Activated CD8-positive, alpha-beta memory T cell treated with anti-CD3 and anti-CD28 coated beads for 4 hours (primary cell): ENCODE measurements around the gene ADAM12.

Experiments
- DNase-seq, 2 donors: peaks; one replicate each; pipeline ENCODE4 v3.0.0-alpha.2; 2020; ENCODE audit warnings: low read depth in 2 of 2

ADAM12 gene

GRCh38 chr10:126210051-126210651 is 178.1 kb downstream of the ADAM12 start:
- no peak for DNase-seq

- no peak for DNase-seq
Measured at GRCh38 chr10:126209451-126209850, 178.8 kb downstream of the ADAM12 start.

- DNase-seq = no peak
Measured at GRCh38 chr10:126208726-126209302, 179.5 kb downstream of the ADAM12 start.

- no peak for DNase-seq
Measured at GRCh38 chr10:126207851-126208250, 180.4 kb downstream of the ADAM12 start.

- DNase-seq = no peak
Measured at GRCh38 chr10:126207313-126207771, 180.9 kb downstream of the ADAM12 start.

DNA sequence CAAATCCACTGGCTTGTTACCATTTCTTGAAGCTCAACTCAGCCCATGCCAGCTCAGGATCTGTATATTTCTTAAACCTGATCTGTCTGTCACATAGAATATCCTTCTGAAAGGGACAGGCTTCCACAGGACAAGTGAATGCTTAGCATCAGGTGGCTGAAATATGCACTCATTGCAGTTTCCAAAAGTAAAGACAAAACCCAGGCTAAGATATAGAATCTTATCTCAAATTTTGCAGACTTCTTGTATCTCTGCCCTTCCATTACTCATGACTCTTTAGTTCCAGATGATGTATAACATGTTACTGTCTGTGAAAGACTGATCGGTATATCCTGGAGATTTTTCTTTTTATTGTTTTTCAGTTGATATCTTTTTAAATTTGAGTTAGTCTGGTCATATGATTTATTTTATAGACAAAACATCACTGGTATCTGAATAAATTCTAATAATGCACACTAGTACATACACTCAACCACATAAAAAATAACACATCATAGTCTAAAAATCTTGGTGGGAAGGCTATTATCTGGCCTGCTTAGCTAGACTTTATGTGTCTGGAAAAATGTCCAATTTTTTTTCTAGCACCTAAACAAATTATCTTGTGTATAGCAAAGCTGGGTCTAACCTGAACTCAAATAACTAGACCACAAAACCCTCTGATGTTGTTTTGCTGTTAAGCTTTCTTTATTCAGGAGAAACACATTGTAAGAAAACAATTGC is 182.6 kb downstream of the ADAM12 start:
- DNase-seq = no peak

- no peak for DNase-seq
Measured at GRCh38 chr10:126204320-126204719, 184.0 kb downstream of the ADAM12 start.

DNA sequence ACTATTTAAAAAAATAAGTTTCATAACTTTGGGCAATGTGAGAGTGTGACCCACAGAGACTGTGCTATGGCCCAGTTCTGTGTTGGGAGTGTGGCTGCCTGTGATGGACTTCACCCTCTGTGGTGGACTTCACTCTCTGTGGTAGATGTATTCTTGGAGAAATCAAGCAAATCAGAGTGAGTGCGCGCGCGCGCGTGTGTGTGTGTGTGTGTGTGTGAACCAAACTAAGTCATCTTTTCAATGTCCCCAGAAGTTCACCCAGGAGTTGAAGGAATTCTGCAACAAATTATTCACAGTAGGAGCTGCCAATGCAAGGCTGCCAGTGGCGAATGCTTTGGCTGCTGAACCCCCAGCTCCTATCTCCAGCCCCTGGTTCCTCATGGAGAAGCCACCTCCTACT is 184.5 kb downstream of the ADAM12 start:
- DNase-seq = no peak

GRCh38 chr10:126201603-126202002 is 186.7 kb downstream of the ADAM12 start:
- no peak for DNase-seq

DNA sequence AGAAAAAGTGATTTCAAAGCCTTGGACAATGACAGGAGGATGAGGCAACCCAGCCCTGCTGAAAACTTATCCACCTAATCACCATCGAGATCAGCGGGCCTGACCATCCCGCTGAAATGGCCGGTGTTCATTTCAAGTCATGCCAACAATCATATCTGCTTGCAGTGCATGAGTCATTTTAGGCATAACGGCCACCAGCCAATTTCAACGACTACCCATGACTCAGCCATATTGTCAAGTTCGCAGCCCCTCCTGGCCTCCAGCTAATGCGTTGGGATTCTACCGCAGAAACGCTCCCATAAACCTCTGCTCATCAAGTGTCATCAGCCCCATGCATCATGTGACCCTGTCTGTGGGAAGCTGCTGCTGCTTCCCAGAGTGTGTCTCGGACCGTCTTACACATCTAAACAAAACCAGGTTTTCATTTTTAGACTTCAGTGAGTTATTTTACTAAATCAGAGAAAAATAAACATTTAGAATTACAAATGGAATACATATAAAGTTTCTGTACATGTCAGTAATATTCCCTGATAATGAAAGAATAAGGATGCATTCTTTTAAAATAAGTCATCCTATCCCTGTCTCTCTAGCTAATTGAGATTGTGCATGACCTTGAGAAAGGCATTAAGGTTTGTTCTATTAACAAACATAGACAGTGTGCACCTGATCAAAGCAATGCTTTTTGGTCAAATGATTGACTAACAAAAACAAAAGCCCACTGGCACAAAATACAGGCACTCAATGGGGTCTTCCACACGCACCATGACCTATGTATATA is 188.9 kb downstream of the ADAM12 start:
- no peak for DNase-seq

- no peak for DNase-seq
Measured at GRCh38 chr10:126198681-126199080, 189.6 kb downstream of the ADAM12 start.

- DNase-seq = no peak
Measured at GRCh38 chr10:126197036-126197543, 191.2 kb downstream of the ADAM12 start.

GRCh38 chr10:126196281-126196680 is 192.0 kb downstream of the ADAM12 start:
- DNase-seq = no peak

GRCh38 chr10:126191192-126191591 is 197.1 kb downstream of the ADAM12 start:
- DNase-seq = no peak

DNA sequence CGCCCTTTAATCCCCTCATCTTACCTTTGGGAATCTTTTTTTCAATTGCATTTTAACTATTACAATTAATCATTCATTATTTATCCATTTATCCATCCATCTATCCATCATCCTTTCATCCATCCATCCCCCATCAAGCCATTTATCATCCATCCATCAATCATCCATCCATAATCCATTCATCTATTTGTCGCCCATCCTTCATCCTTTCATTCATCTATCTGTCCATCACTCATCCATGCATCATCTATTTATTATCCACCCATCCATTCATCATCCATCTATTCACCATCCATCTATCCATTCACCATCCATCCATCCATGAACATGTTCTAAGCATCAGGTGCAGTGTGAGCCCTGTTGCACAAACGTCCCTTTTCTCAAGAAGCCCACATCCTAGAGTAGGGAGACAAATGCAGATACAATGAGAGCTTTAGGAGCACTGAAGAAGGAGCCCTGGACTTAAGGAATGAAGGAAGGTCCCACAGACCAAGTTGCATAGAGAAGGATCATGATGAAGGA is 199.5 kb downstream of the ADAM12 start:
- no peak for DNase-seq

- no peak for DNase-seq
Measured at GRCh38 chr10:126187399-126187798, 200.9 kb downstream of the ADAM12 start.

GRCh38 chr10:126186766-126187165 is 201.5 kb downstream of the ADAM12 start:
- no peak for DNase-seq

DNA sequence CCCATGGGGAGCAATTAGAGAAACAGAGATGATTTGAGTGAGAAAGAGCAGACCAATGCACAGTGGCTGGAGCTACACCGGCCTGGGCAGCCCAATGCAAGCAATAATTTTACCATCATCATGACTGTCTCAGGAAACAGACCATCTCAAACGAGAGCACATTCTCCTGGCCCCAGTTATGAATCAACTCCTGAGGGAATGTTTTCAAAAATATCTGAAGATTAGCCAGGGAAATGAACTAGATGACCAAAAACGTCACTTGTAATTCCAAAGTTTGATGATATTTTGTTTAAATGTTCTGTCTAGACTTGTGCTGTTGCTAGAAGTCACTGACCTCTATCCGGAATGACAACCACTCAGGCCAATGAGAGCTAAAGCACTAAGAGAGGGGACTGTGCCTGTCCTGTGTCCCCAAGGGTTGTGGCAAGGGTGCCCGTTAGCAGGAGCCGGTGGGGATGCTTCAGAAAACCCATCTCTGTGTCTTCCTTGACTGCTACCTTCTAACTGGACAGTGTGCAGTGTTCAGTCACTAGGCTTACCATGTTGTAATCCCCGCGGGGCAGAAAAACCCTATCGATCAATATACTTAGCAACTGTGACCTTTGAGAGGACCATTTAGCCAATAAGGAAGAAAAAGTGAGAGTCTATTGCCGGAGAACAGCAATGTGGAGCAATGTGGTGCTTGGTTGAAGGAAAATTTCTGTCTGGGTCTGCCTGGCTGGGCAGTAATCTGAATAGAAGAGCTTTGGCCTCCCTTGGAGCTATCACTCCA is 202.4 kb downstream of the ADAM12 start:
- DNase-seq = no peak

- DNase-seq = no peak
Measured at GRCh38 chr10:126181626-126182025, 206.7 kb downstream of the ADAM12 start.

DNA sequence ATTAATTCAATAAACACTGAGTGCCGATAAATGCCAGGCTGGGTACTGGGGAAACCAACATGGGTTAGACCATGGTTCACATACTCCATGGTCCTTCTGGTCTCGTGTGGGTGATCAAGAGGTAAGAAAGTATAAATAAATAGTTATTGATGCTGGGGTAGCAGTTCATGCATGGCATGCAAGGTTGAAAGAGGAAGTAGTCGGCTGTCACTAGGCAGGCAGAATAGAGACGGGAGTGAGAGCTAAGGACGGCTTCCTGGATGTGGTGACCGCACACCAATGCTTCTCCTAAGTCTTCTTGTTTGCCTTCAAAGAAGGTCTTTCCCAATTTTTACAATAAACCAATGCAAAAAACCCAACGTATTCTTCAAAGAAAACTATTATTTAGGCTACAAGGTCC is 208.6 kb downstream of the ADAM12 start:
- no peak for DNase-seq

- DNase-seq = no peak
Measured at GRCh38 chr10:126177417-126178030, 210.8 kb downstream of the ADAM12 start.
